Endothelial cell (in vitro differentiated cells): ENCODE measurements around the gene TMEM184A. TPM values are rescaled to one million over a fixed set of nuclear protein-coding genes. Genes with fewer than 3 reads are reported as not detected.

Source experiments
- DNase-seq: peaks from one replicate; pipeline ENCODE4 v3.0.0; 2021; ENCODE audit warnings: low spot score
- H3K27ac Mint-ChIP-seq: one replicate; pipeline ENCODE4 v1.8.0; 2021; ENCODE audit warnings: mixed read lengths, inconsistent platforms; ENCODE audit not compliant: unreplicated experiment
- H3K27me3 Mint-ChIP-seq: one replicate; pipeline ENCODE4 v1.8.0; 2021; ENCODE audit warnings: mild to moderate bottlenecking, moderate library complexity, mixed read lengths, inconsistent platforms; ENCODE audit not compliant: unreplicated experiment
- H3K36me3 Mint-ChIP-seq: one replicate; pipeline ENCODE4 v1.8.0; 2021; ENCODE audit warnings: mild to moderate bottlenecking, low read depth, mixed read lengths, inconsistent platforms; ENCODE audit not compliant: unreplicated experiment
- H3K4me1 Mint-ChIP-seq: one replicate; pipeline ENCODE4 v1.8.0; 2021; ENCODE audit warnings: mild to moderate bottlenecking, mixed read lengths, inconsistent platforms; ENCODE audit not compliant: unreplicated experiment
- H3K4me3 Mint-ChIP-seq: one replicate; pipeline ENCODE4 v1.8.0; 2021; ENCODE audit warnings: mild to moderate bottlenecking, mixed read lengths, inconsistent platforms; ENCODE audit not compliant: unreplicated experiment
- H3K9me3 Mint-ChIP-seq: one replicate; pipeline ENCODE4 v1.8.0; 2021; ENCODE audit warnings: mixed read lengths, inconsistent platforms; ENCODE audit not compliant: unreplicated experiment
- CTCF ChIP-seq: fragments of 200-600 bp; sonication (generic); IDR thresholded peaks from one replicate; pipeline ENCODE4 v1.5.0; 2021; ENCODE audit warnings: antibody characterized with exemption; ENCODE audit not compliant: unreplicated experiment
- total RNA-seq: library from RNA; stranded (reverse); fragmentation: NEBNext Ultra II Directional; extraction: Animal tissue kit (Norgen Biotek cat#: 25700); gene quantifications from one replicate; pipeline ENCODE4 v1.2.1, GENCODE V29; 2021; ENCODE audit not compliant: unreplicated experiment

Gene TMEM184A
- total RNA-seq, 1 donor from 2014 or later: 0.21 TPM

- TF ChIP-seq CTCF: no peak
- DNase-seq: no peak
- no peak overlapping the region for H3K4me3 Mint-ChIP-seq
- no peaks in the 10 kb centered on the region for H3K9me3 Mint-ChIP-seq
- H3K4me1 Mint-ChIP-seq: peaks cover under 1% of the 10 kb centered on the region
- peaks cover 6% of the 10 kb centered on the region for H3K27me3 Mint-ChIP-seq
- H3K27ac Mint-ChIP-seq: peak overlapping the region; percentile 45
- H3K36me3 Mint-ChIP-seq: peaks cover under 1% of the 10 kb centered on the region
Observed at GRCh38 chr7:1508277-1508758, 47.7 kb downstream of the TMEM184A start.

GRCh38 chr7:1505731-1506550, 50.1 kb downstream of the TMEM184A start:
- TF ChIP-seq CTCF: no peak
- peaks cover 12% of the 10 kb centered on the region for H3K4me1 Mint-ChIP-seq
- no peaks in the 10 kb centered on the region for H3K9me3 Mint-ChIP-seq
- no peak overlapping the region for H3K4me3 Mint-ChIP-seq
- peaks cover 19% of the 10 kb centered on the region for H3K36me3 Mint-ChIP-seq
- peaks cover 10% of the 10 kb centered on the region for H3K27me3 Mint-ChIP-seq
- no peak for DNase-seq
- H3K27ac Mint-ChIP-seq: no peak overlapping the region

- peak; percentile 88 for DNase-seq
- Mint-ChIP-seq H3K9me3 (no peaks in the 10 kb centered on the region), H3K27me3 (peaks cover 10% of the 10 kb centered on the region), H3K36me3 (peaks cover 19% of the 10 kb centered on the region), H3K27ac (peak within 1 kb of the TSS; percentile 78), H3K4me1 (peaks cover 12% of the 10 kb centered on the region), H3K4me3 (peak within 1 kb of the TSS; percentile 98)
- TF ChIP-seq CTCF: peak; percentile 79
Observed at GRCh38 chr7:1503816-1504775, 51.9 kb downstream of the TMEM184A start, which contains the start of gene INTS1. TSS of gene INTS1 (minus strand) at chr7:1504389. CDS start at chr7:1503960, 429 bp downstream.

GRCh38 chr7:1503390-1503789, 52.6 kb downstream of the TMEM184A start:
- Mint-ChIP-seq H3K9me3 (no peaks in the 10 kb centered on the region), H3K27ac (peak overlapping the region; percentile 78), H3K4me3 (peak overlapping the region; percentile 98), H3K27me3 (peaks cover 6% of the 10 kb centered on the region), H3K4me1 (peaks cover 12% of the 10 kb centered on the region), H3K36me3 (peaks cover 19% of the 10 kb centered on the region)
- no peak for TF ChIP-seq CTCF
- DNase-seq: no peak
